HG03025 (cell line): ENCODE results near the gene ETV4.

Source experiments
- ATAC-seq: cut with Tn5 transposase; IDR thresholded peaks from one replicate; pipeline ENCODE4 v1.9.1; 2021; ENCODE audit warnings: mild to moderate bottlenecking, moderate library complexity; ENCODE audit not compliant: unreplicated experiment, low FRiP score

The ETV4 gene

GRCh38 chr17:43547189-43547550, 1.0 kb upstream of the ETV4 start:
- ATAC-seq: no peak

GRCh38 chr17:43545383-43545632, 832 bp downstream of the ETV4 start:
- ATAC-seq: no peak

- ATAC-seq: no peak
Observed at GRCh38 chr17:43543771-43544575, 2.2 kb downstream of the ETV4 start.

GRCh38 chr17:43543300-43543699, 2.8 kb downstream of the ETV4 start:
- ATAC-seq: no peak

GRCh38 chr17:43542859-43543258, 3.3 kb downstream of the ETV4 start:
- ATAC-seq: no peak

GRCh38 chr17:43540821-43541674, 5.1 kb downstream of the ETV4 start:
- ATAC-seq: no peak

- no peak for ATAC-seq
Observed at GRCh38 chr17:43536236-43536992, 9.7 kb downstream of the ETV4 start.

- no peak for ATAC-seq
Observed at GRCh38 chr17:43534909-43535308, 11.2 kb downstream of the ETV4 start.

GRCh38 chr17:43533699-43534098, 12.4 kb downstream of the ETV4 start:
- ATAC-seq: no peak

- ATAC-seq: no peak
Observed at GRCh38 chr17:43532581-43532980, 13.6 kb downstream of the ETV4 start.

GRCh38 chr17:43531955-43532354, 14.2 kb downstream of the ETV4 start:
- ATAC-seq: no peak

GRCh38 chr17:43531082-43531378, 15.1 kb downstream of the ETV4 start:
- no peak for ATAC-seq

- no peak for ATAC-seq
Observed at GRCh38 chr17:43530288-43531081, 15.7 kb downstream of the ETV4 start.

GRCh38 chr17:43529947-43530287, 16.2 kb downstream of the ETV4 start:
- no peak for ATAC-seq

- no peak for ATAC-seq
Observed at GRCh38 chr17:43528988-43529814, 16.9 kb downstream of the ETV4 start.

- no peak for ATAC-seq
Observed at GRCh38 chr17:43528319-43528987, 17.7 kb downstream of the ETV4 start.

GRCh38 chr17:43526886-43527648, 19.1 kb downstream of the ETV4 start:
- no peak for ATAC-seq

- no peak for ATAC-seq
Observed at GRCh38 chr17:43524945-43525575, 21.1 kb downstream of the ETV4 start.
